ENCODE data around the gene NOL12. TPM values are rescaled to one million over a fixed set of nuclear protein-coding genes. Genes with fewer than 3 reads are reported as not detected.

The NOL12 gene
- total and polyA plus RNA-seq, 10 donors = 24.0 to 55.3 (median 30.7) TPM

- DNase-seq = peak; percentile 94
- Histone ChIP-seq H3K4me3 (peak within 1 kb of the TSS; percentile 47 to 87 (median 62)), H3K27ac (peak within 1 kb of the TSS; percentile 92 to 99 (median 96)), H3K27me3 (replicated peaks in 1 of 7) (no peaks in the 10 kb centered on the region), H3K9me3 (no peaks in the 10 kb centered on the region), H3K36me3 (peaks cover 0 to 25% (median 2%) of the 10 kb centered on the region in 6 donors), H3K4me1 (peaks cover 28 to 75% (median 63%) of the 10 kb centered on the region in 6 donors)
- TF ChIP-seq POLR2AphosphoS5 (IDR thresholded peaks at IDR 0.05) (peak; percentile 55 to 86 (median 81)), POLR2A (IDR thresholded peaks at IDR 0.05) (no peak), CTCF (IDR thresholded peaks at IDR 0.05 in 8 of 11, conservative IDR thresholded peaks at IDR 0.05 in 3 of 11) (peak in 2 of 11 experiments; percentile 15 to 27)
- 9 to 20% (median 13%) methylated on average over 28 to 34 of the region's 34 CpGs for WGBS, 5 donors
- intact Hi-C loops (cut with DNase I; ENCODE audit: low total_unique reads) = no loop called here
Observed at GRCh38 chr22:37674951-37675929, 10.9 kb upstream of the NOL12 start, which contains the start of gene LGALS1. Gene LGALS1, plus strand, starts transcription at chr22:37675636. Its CDS starts 67 bp downstream, at chr22:37675703.

GRCh38 chr22:37675930-37676735, 10.0 kb upstream of the NOL12 start:
- peaks cover 28 to 82% (median 66%) of the 10 kb centered on the region in 6 donors for H3K4me1 ChIP-seq
- peaks cover 0 to 25% (median 2%) of the 10 kb centered on the region in 6 donors for H3K36me3 ChIP-seq
- peak overlapping the region; percentile 92 to 99 (median 96) for H3K27ac ChIP-seq
- H3K9me3 ChIP-seq = no peaks in the 10 kb centered on the region
- TF ChIP-seq CTCF (IDR thresholded peaks at IDR 0.05 in 8 of 11, conservative IDR thresholded peaks at IDR 0.05 in 3 of 11) (no peak), POLR2AphosphoS5 (IDR thresholded peaks at IDR 0.05) (no peak), POLR2A (IDR thresholded peaks at IDR 0.05) (no peak)
- whole genome bisulfite sequencing, 5 donors = 6 to 18% (median 7%) methylated on average over 10 to 17 of the region's 17 CpGs
- DNase-seq = no peak
- peak overlapping the region; percentile 47 to 87 (median 62) for H3K4me3 ChIP-seq
- H3K27me3 ChIP-seq (replicated peaks in 1 of 7) = no peaks in the 10 kb centered on the region
- intact Hi-C loops (cut with DNase I; ENCODE audit: low total_unique reads) = no loop called here

GRCh38 chr22:37676736-37677492, 9.2 kb upstream of the NOL12 start:
- no peaks in the 10 kb centered on the region for H3K27me3 ChIP-seq (replicated peaks in 1 of 7)
- peak; percentile 97 for DNase-seq
- H3K4me1 ChIP-seq = peaks cover 33 to 86% (median 72%) of the 10 kb centered on the region in 6 donors
- 0 to 1% (median 0%) methylated on average over 19 to 42 of the region's 42 CpGs for WGBS, 5 donors
- H3K9me3 ChIP-seq = no peaks in the 10 kb centered on the region
- peak in 1 of 3 donors; percentile 41 for TF ChIP-seq POLR2A (IDR thresholded peaks at IDR 0.05)
- TF ChIP-seq CTCF (IDR thresholded peaks at IDR 0.05 in 8 of 11, conservative IDR thresholded peaks at IDR 0.05 in 3 of 11) = peak in 1 of 11 experiments; percentile 31
- peak; percentile 88 to 90 (median 89) for TF ChIP-seq POLR2AphosphoS5 (IDR thresholded peaks at IDR 0.05)
- intact Hi-C loops (cut with DNase I; ENCODE audit: low total_unique reads) = no loop called here
- H3K27ac ChIP-seq = peak overlapping the region; percentile 92 to 99 (median 96)
- H3K36me3 ChIP-seq = peaks cover 0 to 25% (median 2%) of the 10 kb centered on the region in 6 donors
- peak overlapping the region; percentile 47 to 87 (median 62) for H3K4me3 ChIP-seq

All from spleen (tissue), 11 donors.